ENCODE measurements around the gene FDXACB1. TPM values are rescaled to one million over a fixed set of nuclear protein-coding genes. Genes with fewer than 3 reads are reported as not detected.
A peak's percentile ranks its signal among the peaks of the same experiment; 100 is the strongest.

The FDXACB1 gene
- total and polyA plus RNA-seq, 2 of the 4 experiments (the other 2 are of a cell fraction) = 1.7 to 3.0 TPM

GRCh38 chr11:111870113-111870512 is 8.9 kb downstream of the FDXACB1 start:
- peaks cover 4% of the 10 kb centered on the region; the same call in 1 of the 2 replicates for H3K9me1 ChIP-seq (ENCODE audit: insufficient read depth, low read length)
- ATAC-seq (ENCODE audit: low read depth) (no peak), DNase-seq (no peak)
- H3K79me1 ChIP-seq (ENCODE audit: low read depth in 1 of 2, low read length in 2 of 2) = peaks cover 3 to 19% of the 10 kb centered on the region in 2 experiments; a peak in 3 of 4 replicates
- H3K14ac ChIP-seq (replicated peaks; ENCODE audit: low read depth, low read length) = no peak overlapping the region
- no peak overlapping the region for H2BK5ac ChIP-seq (ENCODE audit: low read depth, low read length, poor library complexity, severe bottlenecking)
- dilution Hi-C loops (cut with HindIII; ENCODE audit: low sequenced_read_pairs, unreplicated experiment) (no loop called here), intact Hi-C loops (cut with micrococcal nuclease) (loop anchor here (2.0 to 10.0 kb wide), 2 partner anchors 127 to 355 kb away; partner anchors contain the start of gene PTS), in situ Hi-C loops (cut with MboI; ENCODE audit: low sequenced_read_pairs) (no loop called here)
- no peak overlapping the region for H3K4me3 ChIP-seq (ENCODE audit: insufficient read depth, low read depth, low read length)
- no peaks in the 10 kb centered on the region for H3K27me3 ChIP-seq (ENCODE audit: control insufficient read depth, insufficient read depth, low read length)
- no peak overlapping the region; a peak in 1 of 4 replicates for H4K8ac ChIP-seq (ENCODE audit: low read depth in 2 of 2, low read length in 2 of 2)
- no peak overlapping the region for H2AK5ac ChIP-seq (ENCODE audit: low read depth, low read length)
- peaks cover 2% of the 10 kb centered on the region for H3K4me1 ChIP-seq (ENCODE audit: control insufficient read depth, insufficient read depth, low read length)
- H3K4me2 ChIP-seq (ENCODE audit: low read depth, low read length) = no peak overlapping the region
- no peaks in the 10 kb centered on the region for H3K9me3 ChIP-seq (ENCODE audit: control insufficient read depth, insufficient read depth, low read length)
- H2AFZ ChIP-seq (replicated peaks; ENCODE audit: low read length, poor library complexity) = no peak overlapping the region
- TF ChIP-seq FOS (IDR thresholded peaks at IDR 0.05; ENCODE audit: low read depth, low read length) (no peak), RAD21 (IDR thresholded peaks at IDR 0.05; ENCODE audit: low read length) (no peak), BHLHE40 (IDR thresholded peaks at IDR 0.05; ENCODE audit: low read depth, low read length) (no peak), SMC3 (IDR thresholded peaks at IDR 0.05; ENCODE audit: low read depth, low read length) (no peak), RFX5 (IDR thresholded peaks at IDR 0.05; ENCODE audit: low read depth, low read length) (no peak), ELK1 (IDR thresholded peaks at IDR 0.05; ENCODE audit: borderline replicate concordance, low read depth, low read length) (no peak), MAZ (IDR thresholded peaks at IDR 0.05; ENCODE audit: borderline replicate concordance, low read depth, low read length) (no peak), MXI1 (IDR thresholded peaks at IDR 0.05; ENCODE audit: borderline replicate concordance, low read depth, low read length) (no peak), MAFK (IDR thresholded peaks at IDR 0.05; ENCODE audit: low read depth, low read length) (no peak), CEBPB (IDR thresholded peaks at IDR 0.05; ENCODE audit: low read depth, low read length) (no peak)
- no peak overlapping the region for H4K91ac ChIP-seq (ENCODE audit: insufficient read depth, low read depth, low read length)
- no peak overlapping the region for H3K27ac ChIP-seq (ENCODE audit: insufficient read depth, low read length)
- H2BK120ac ChIP-seq (ENCODE audit: low read depth, low read length) = no peak overlapping the region
- no peak overlapping the region; the same call in 1 of the 2 replicates for H3K9ac ChIP-seq (ENCODE audit: low read depth, low read length)
- H3K56ac ChIP-seq (ENCODE audit: extremely low read depth, insufficient read depth, low read length) = no peak overlapping the region
- BruUV-seq (replicated peaks) = no TSS peak
- H3K18ac ChIP-seq (ENCODE audit: low read depth, low read length) = no peak overlapping the region
- H2BK20ac ChIP-seq (ENCODE audit: low read depth, low read length) = no peak overlapping the region
- WGBS, 2 experiments (ENCODE audit: extremely low coverage in 2 of 2, insufficient read length in 1 of 2) = no CpG with 5 or more reads among the region's 1 CpG
- H3K36me3 ChIP-seq (ENCODE audit: control insufficient read depth, insufficient read depth, low read length) = peaks cover 5% of the 10 kb centered on the region
- H2AK9ac ChIP-seq (replicated peaks; ENCODE audit: low read depth, low read length, poor library complexity) = no peak overlapping the region
- H3K4ac ChIP-seq (ENCODE audit: low read depth, low read length) = no peak overlapping the region
- no peak overlapping the region for H3K23ac ChIP-seq (ENCODE audit: low read depth, low read length)
- H2BK15ac ChIP-seq (ENCODE audit: low read depth, low read length) = no peak overlapping the region
- H4K20me1 ChIP-seq (ENCODE audit: insufficient read depth, low read length) = no peaks in the 10 kb centered on the region
- ChIA-PET CTCF (interaction anchor here (1.5 kb wide), 1 partner anchor 24 kb away, joined by 4 read pairs; no protein-coding TSS in a partner anchor), POLR2A (ENCODE audit: unreplicated experiment) (no interaction called here)
- H4K5ac ChIP-seq (ENCODE audit: low read depth, low read length) = peak overlapping the region; percentile 80; the same call in 1 of the 2 replicates
